Upper lobe of right lung (tissue), 1 donor: ENCODE results near the gene ARL8B. TPM values are rescaled to one million over a fixed set of nuclear protein-coding genes. Genes with fewer than 3 reads are reported as not detected.

Experiments used
- ATAC-seq: fragments of 200-7000 bp; cut with Tn5 transposase; one replicate; pipeline ENCODE4 v1.9.1; 2020; ENCODE audit warnings: mild to moderate bottlenecking, moderate library complexity
- DNase-seq: peaks from one replicate; pipeline ENCODE4 v3.0.0-alpha.2; 2020
- H3K27ac ChIP-seq: fragments of 200-600 bp; one replicate; pipeline ENCODE4 v1.8.0; 2022
- H3K27me3 ChIP-seq: fragments of 200-600 bp; one replicate; pipeline ENCODE4 v1.8.0; 2022; ENCODE audit warnings: mild to moderate bottlenecking
- H3K36me3 ChIP-seq: fragments of 200-600 bp; one replicate; pipeline ENCODE4 v1.8.0; 2022
- H3K4me1 ChIP-seq: fragments of 200-600 bp; one replicate; pipeline ENCODE4 v1.8.0; 2022
- H3K4me3 ChIP-seq: fragments of 200-600 bp; one replicate; pipeline ENCODE4 v1.8.0; 2022; ENCODE audit warnings: mild to moderate bottlenecking
- H3K9me3 ChIP-seq: fragments of 200-600 bp; one replicate; pipeline ENCODE4 v1.8.0; 2022
- intact Hi-C: fragments of 100-400 bp; cut with DNase I; formaldehyde crosslinking; loops from one replicate; pipeline ENCODE4 v1.11.0; 2022
- total RNA-seq: library from RNA; stranded (reverse); fragmentation: NEBNext Ultra II Directional; extraction: Animal tissue kit (Norgen Biotek cat#: 25700); gene quantifications from one replicate; pipeline ENCODE4 v1.2.1, GENCODE V29; 2021
- TF ChIP-seq, protein P1 (sequence below): fragments of 200-600 bp; IDR thresholded peaks from one replicate; pipeline ENCODE4 v1.8.0; 2022; ENCODE audit warnings: antibody characterized with exemption
- donor health status: DM: no; HTN: yes; CAD: no; lungs with severe emphysema.

ARL8B gene
- total RNA-seq, 1 donor from 2014 or later = 91.5 TPM

- no peak for ATAC-seq
- peaks cover 75% of the 10 kb centered on the region for H3K4me1 ChIP-seq
- H3K27me3 ChIP-seq = no peaks in the 10 kb centered on the region
- no peaks in the 10 kb centered on the region for H3K9me3 ChIP-seq
- intact Hi-C loops = no loop called here
- TF ChIP-seq, protein P1, sequence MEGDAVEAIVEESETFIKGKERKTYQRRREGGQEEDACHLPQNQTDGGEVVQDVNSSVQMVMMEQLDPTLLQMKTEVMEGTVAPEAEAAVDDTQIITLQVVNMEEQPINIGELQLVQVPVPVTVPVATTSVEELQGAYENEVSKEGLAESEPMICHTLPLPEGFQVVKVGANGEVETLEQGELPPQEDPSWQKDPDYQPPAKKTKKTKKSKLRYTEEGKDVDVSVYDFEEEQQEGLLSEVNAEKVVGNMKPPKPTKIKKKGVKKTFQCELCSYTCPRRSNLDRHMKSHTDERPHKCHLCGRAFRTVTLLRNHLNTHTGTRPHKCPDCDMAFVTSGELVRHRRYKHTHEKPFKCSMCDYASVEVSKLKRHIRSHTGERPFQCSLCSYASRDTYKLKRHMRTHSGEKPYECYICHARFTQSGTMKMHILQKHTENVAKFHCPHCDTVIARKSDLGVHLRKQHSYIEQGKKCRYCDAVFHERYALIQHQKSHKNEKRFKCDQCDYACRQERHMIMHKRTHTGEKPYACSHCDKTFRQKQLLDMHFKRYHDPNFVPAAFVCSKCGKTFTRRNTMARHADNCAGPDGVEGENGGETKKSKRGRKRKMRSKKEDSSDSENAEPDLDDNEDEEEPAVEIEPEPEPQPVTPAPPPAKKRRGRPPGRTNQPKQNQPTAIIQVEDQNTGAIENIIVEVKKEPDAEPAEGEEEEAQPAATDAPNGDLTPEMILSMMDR = no peak
- no peak overlapping the region for H3K27ac ChIP-seq
- H3K36me3 ChIP-seq = peaks cover 10% of the 10 kb centered on the region
- no peak for DNase-seq
- no peak overlapping the region for H3K4me3 ChIP-seq
Observed at GRCh38 chr3:5192571-5193365, 70.7 kb downstream of the ARL8B start.

- TF ChIP-seq, protein P1 = no peak
- Histone ChIP-seq H3K4me3 (no peak overlapping the region), H3K36me3 (peaks cover 21% of the 10 kb centered on the region), H3K9me3 (no peaks in the 10 kb centered on the region), H3K27me3 (no peaks in the 10 kb centered on the region), H3K27ac (peak overlapping the region; percentile 37), H3K4me1 (peaks cover 86% of the 10 kb centered on the region)
- DNase-seq (no peak), ATAC-seq (no peak)
- intact Hi-C loops = no loop called here
Observed at GRCh38 chr3:5194341-5194740, 72.2 kb downstream of the ARL8B start.

DNA sequence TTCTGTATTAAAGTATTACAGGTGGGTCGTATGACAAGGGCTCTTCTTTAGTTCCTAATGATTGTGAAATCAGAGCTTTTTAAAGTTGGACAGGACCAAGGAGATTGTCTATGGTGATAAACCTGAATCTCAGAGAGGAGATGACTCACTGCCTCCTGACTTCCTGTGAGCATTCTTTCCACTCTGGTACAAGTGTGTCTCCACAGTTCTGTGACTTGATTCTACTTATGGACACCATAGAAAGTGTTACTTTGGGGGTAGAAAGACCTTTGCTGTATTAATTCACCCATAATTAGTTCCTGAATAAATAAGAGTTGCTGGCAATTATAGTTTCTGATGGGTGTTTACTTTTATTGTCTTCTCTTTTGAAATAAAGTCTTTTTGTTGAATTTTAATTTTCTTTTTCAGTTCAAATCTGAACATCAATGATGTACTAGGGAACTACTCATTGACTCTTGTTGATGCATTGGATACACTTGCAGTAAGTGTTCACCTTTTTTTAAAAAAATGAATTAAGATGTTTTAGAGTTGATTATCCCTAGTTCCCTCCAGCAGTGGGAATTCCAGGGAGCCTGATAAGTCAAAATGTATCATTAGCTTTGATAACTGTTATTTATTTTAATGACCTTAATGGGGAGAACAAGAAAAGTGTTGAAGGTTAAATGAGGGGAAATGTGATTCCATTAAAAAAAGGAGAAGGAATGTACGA, 72.9 kb downstream of the ARL8B start:
- peak overlapping the region; percentile 37 for H3K27ac ChIP-seq
- intact Hi-C loops = no loop called here
- ATAC-seq (peak; percentile 68), DNase-seq (no peak)
- no peaks in the 10 kb centered on the region for H3K27me3 ChIP-seq
- no peaks in the 10 kb centered on the region for H3K9me3 ChIP-seq
- H3K4me3 ChIP-seq = no peak overlapping the region
- TF ChIP-seq, protein P1 = no peak
- H3K36me3 ChIP-seq = peaks cover 27% of the 10 kb centered on the region
- peaks cover 88% of the 10 kb centered on the region for H3K4me1 ChIP-seq

DNA sequence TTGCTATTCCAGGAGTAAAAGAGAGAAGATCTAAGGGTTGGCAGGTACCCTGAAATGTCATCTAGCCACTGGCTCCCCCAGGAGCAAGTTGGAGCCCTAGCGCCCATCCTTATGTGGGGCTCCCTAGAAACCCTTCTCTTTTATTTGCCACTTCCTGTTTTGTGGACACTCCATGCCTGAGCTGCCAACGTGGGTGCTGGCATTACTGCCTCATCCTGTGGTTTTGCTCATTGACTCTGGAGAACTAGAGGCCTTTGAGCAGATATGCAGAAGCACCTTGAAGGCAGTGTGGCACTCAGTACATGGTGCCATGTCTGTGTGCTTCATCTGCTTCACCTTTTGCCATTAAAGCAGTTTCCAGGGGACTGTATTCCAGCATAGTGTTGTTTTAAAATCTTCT, 73.5 kb downstream of the ARL8B start:
- TF ChIP-seq, protein P1 = no peak
- intact Hi-C loops = no loop called here
- Histone ChIP-seq H3K36me3 (peaks cover 34% of the 10 kb centered on the region), H3K4me1 (peaks cover 81% of the 10 kb centered on the region), H3K27ac (peak overlapping the region; percentile 37), H3K27me3 (no peaks in the 10 kb centered on the region), H3K4me3 (no peak overlapping the region), H3K9me3 (no peaks in the 10 kb centered on the region)
- ATAC-seq (peak; percentile 82), DNase-seq (peak; percentile 71)

- no peak for DNase-seq
- no peak for ATAC-seq
- H3K27me3 ChIP-seq = no peaks in the 10 kb centered on the region
- TF ChIP-seq, protein P1 = no peak
- intact Hi-C loops = no loop called here
- no peaks in the 10 kb centered on the region for H3K9me3 ChIP-seq
- peak overlapping the region; percentile 31 for H3K27ac ChIP-seq
- peaks cover 48% of the 10 kb centered on the region for H3K36me3 ChIP-seq
- no peak overlapping the region for H3K4me3 ChIP-seq
- peaks cover 69% of the 10 kb centered on the region for H3K4me1 ChIP-seq
Observed at GRCh38 chr3:5197022-5197421, 74.9 kb downstream of the ARL8B start.
